Karpas-422 (cell line): Measurements from ENCODE around the gene FAM222A. TPM values are rescaled to one million over a fixed set of nuclear protein-coding genes. Genes with fewer than 3 reads are reported as not detected.

Experiments
- DNase-seq: peaks from one replicate; pipeline ENCODE4 v3.0.0-alpha.2; 2015
- H2AFZ ChIP-seq: fragments of 200-600 bp; sonication (generic); 2 replicates; pipeline ENCODE4 v1.6.1; 2014; ENCODE audit warnings: antibody characterized with exemption, low read length, mixed read lengths
- H3K27ac ChIP-seq: fragments of 200-600 bp; sonication (generic); 2 replicates; pipeline ENCODE4 v1.5.1; 2014; ENCODE audit warnings: mild to moderate bottlenecking, low read length, moderate library complexity
- H3K27me3 ChIP-seq: fragments of 200-600 bp; sonication (generic); 2 replicates; pipeline ENCODE4 v1.6.1; 2014; ENCODE audit warnings: low read length, mixed read lengths
- H3K36me3 ChIP-seq: fragments of 200-600 bp; sonication (generic); 2 replicates; pipeline ENCODE4 v1.6.1; 2014; ENCODE audit warnings: low read length, mixed read lengths; ENCODE audit not compliant: insufficient read depth
- H3K4me1 ChIP-seq: fragments of 200-600 bp; sonication (generic); 2 replicates; pipeline ENCODE4 v1.6.1; 2014; ENCODE audit warnings: mild to moderate bottlenecking, low read length, mixed read lengths
- H3K4me2 ChIP-seq: fragments of 200-600 bp; sonication (generic); 2 replicates; pipeline ENCODE4 v1.6.1; 2014; ENCODE audit warnings: low read length, low read depth, mild to moderate bottlenecking; ENCODE audit not compliant: poor library complexity, severe bottlenecking
- H3K4me3 ChIP-seq: fragments of 200-600 bp; sonication (generic); 2 replicates; pipeline ENCODE4 v1.5.1; 2014; ENCODE audit warnings: mild to moderate bottlenecking, antibody characterized with exemption, low read length, mixed read lengths
- H3K79me2 ChIP-seq: fragments of 200-600 bp; sonication (generic); 2 replicates; pipeline ENCODE4 v1.6.1; 2014; ENCODE audit warnings: mild to moderate bottlenecking, low read length, mixed read lengths
- H3K9ac ChIP-seq: fragments of 200-600 bp; sonication (generic); 2 replicates; pipeline ENCODE4 v1.6.0; 2014; ENCODE audit warnings: low read length
- H3K9me2 ChIP-seq: fragments of 200-600 bp; sonication (generic), shearing (Covaris generic); replicated peaks from 2 replicates; pipeline ENCODE4 v1.6.0; 2014; ENCODE audit warnings: mild to moderate bottlenecking, low read length, moderate library complexity; ENCODE audit not compliant: insufficient read depth
- H3K9me3 ChIP-seq: fragments of 300-700, 200-600 bp; sonication (generic); 2 replicates; pipeline ENCODE4 v1.6.1; 2014; ENCODE audit warnings: low read length, mixed read lengths
- H4K20me1 ChIP-seq: fragments of 200-600 bp; sonication (generic); 2 replicates; pipeline ENCODE4 v1.6.1; 2014; ENCODE audit warnings: mild to moderate bottlenecking, antibody characterized with exemption, low read length, low read depth; ENCODE audit not compliant: insufficient read depth
- total RNA-seq: library from RNA; depleted of rRNA; stranded (reverse); fragments of >200 nt; shearing (Covaris generic); gene quantifications from 2 replicates; pipeline ENCODE4 v1.2.3, GENCODE V29; 2014; ENCODE audit warnings: low replicate concordance

Gene FAM222A
- total RNA-seq, 1 experiment from 2014 or later = 0.11 TPM

DNA sequence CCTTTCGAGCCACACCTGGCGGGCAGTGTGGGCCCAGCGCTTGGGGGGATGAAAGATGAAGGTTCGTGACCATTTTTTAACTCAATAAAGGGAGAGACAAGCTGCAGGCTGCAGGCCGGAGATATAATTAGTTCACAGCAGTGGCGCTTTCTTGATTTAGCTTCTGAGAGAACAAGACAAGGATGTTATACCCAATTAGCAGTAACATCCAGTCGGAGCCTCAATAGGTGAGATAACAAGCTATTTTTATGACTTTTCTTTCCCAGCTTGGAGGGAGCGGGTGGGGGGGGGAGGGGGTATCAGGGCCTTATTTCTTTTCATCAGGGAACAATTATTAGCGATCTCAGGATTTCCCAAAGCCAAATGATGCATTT is 9.1 kb downstream of the FAM222A start:
- Histone ChIP-seq H3K9ac (no peak overlapping the region), H3K4me3 (no peak overlapping the region), H3K27me3 (no peaks in the 10 kb centered on the region), H3K79me2 (no peaks in the 10 kb centered on the region), H3K9me2 (no peaks in the 10 kb centered on the region), H3K27ac (no peak overlapping the region), H2AFZ (no peak overlapping the region), H3K36me3 (no peaks in the 10 kb centered on the region), H3K4me2 (no peak overlapping the region), H4K20me1 (0 out of 2 replicates have a peak, but pooled peaks cover 3% of the 10 kb centered on the region), H3K4me1 (no peaks in the 10 kb centered on the region), H3K9me3 (no peaks in the 10 kb centered on the region)
- no peak for DNase-seq

DNA sequence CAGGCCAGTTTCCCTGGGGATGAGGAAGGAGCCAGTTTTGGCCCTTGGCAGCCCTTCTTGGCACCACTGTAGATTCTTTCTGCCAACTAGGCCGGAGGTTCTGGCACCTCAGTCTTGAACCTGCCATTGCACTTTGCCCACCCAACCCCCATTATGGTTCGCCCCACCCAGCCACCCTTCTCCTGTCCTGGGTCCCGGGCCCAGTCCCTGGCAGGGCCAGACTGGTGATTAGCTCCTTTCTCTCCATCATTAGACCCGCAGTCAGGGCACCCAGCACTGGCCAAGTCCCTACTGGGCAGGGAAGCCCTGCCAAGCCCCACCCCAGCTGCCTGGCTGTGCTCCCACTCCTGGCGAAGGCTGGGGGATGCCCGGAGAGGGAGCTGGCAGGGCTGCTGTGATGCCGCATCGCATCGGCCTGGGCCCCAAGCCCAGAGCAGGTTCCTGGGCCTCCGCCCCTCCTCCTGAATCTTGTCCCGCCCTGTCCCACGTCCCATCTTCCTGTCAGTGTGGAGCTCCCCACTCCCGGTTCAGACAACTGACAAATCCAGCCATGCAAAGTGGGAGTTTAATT is 9.8 kb downstream of the FAM222A start:
- Histone ChIP-seq H3K79me2 (no peaks in the 10 kb centered on the region), H4K20me1 (peaks cover 8% of the 10 kb centered on the region; the same call in 1 of the 2 replicates), H3K9ac (no peak overlapping the region), H2AFZ (no peak overlapping the region), H3K4me1 (no peaks in the 10 kb centered on the region), H3K4me3 (no peak overlapping the region), H3K27ac (no peak overlapping the region), H3K4me2 (no peak overlapping the region), H3K9me3 (no peaks in the 10 kb centered on the region), H3K27me3 (no peaks in the 10 kb centered on the region), H3K36me3 (no peaks in the 10 kb centered on the region), H3K9me2 (no peaks in the 10 kb centered on the region)
- no peak for DNase-seq

DNA sequence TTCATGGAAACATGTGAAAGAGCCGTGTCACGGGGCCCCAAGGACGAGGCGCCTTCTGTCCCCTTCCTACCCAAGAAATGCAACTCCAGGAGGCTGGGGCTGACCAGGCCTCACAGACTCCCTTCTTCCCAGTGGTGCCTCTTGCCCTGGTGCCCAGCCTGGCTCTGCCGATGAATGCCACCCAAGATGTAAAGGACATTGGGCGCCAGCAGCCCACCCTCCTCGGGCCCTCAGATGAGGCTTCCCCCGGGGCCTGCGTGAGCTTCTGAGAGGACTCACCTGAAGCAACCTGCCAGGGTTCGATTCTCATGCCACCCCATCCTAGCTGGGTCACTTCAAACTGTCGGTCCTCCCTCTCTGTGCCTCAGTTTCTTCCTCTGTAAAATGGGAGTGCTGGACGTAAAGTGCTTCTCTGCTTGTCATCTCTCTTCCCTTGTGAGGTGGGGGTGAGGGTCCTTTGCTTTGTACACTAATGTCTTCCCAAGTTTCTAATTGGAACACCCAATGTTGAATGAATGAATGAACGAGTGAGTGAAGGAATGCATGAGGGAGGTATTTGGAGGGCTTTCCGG is 10.8 kb downstream of the FAM222A start:
- Histone ChIP-seq H3K4me2 (no peak overlapping the region), H3K4me3 (no peak overlapping the region), H3K9me3 (no peaks in the 10 kb centered on the region), H3K27ac (no peak overlapping the region), H2AFZ (no peak overlapping the region), H4K20me1 (peaks cover 8% of the 10 kb centered on the region; the same call in 1 of the 2 replicates), H3K27me3 (no peaks in the 10 kb centered on the region), H3K79me2 (no peaks in the 10 kb centered on the region), H3K36me3 (no peaks in the 10 kb centered on the region), H3K9ac (no peak overlapping the region), H3K4me1 (no peaks in the 10 kb centered on the region), H3K9me2 (no peaks in the 10 kb centered on the region)
- no peak for DNase-seq

DNA sequence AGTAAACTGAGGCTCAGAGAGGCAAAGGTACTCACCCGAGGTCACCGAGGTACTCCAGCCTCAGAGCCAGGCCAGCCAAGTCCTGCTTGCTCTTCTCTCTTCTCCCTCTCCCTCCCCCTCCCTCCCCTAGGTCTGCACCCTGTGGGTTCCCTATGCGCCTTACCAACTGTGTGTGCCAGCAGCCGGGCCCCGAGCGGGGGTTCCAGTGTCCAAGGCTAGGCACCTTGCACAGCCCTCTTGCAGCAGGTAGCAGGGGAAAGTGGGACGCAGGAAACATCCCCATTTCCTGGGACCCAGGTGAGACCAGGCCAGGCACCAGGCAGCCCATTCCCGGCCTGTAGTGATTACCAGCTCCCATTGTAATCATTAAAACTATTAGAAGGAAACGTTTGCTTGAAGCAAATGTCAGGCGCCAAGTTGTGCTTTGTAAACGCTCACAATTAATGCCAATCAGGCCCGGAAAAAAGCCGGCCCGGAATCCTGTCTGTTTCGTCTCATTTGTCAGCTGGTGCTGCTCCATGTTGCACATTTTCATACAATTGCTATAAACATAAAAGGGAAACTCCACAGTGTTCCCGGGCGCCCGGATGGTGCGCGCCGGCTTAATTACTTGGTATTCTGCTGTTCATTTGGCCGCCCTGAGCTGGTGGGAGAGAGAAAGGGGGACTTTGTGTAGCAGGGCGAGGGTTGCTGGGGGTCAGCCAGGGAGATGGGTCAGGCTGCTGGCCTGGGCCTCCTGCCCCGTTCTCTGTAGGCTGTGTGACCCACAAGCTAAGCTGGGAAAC is 11.9 kb downstream of the FAM222A start:
- H3K9ac ChIP-seq = no peak overlapping the region
- no peaks in the 10 kb centered on the region for H3K4me1 ChIP-seq
- H3K4me2 ChIP-seq = no peak overlapping the region
- no peak for DNase-seq
- H3K9me2 ChIP-seq = no peaks in the 10 kb centered on the region
- peaks cover 8% of the 10 kb centered on the region; the same call in 1 of the 2 replicates for H4K20me1 ChIP-seq
- H3K4me3 ChIP-seq = no peak overlapping the region
- no peak overlapping the region for H3K27ac ChIP-seq
- H3K9me3 ChIP-seq = no peaks in the 10 kb centered on the region
- H3K36me3 ChIP-seq = no peaks in the 10 kb centered on the region
- no peaks in the 10 kb centered on the region for H3K27me3 ChIP-seq
- H2AFZ ChIP-seq = no peak overlapping the region
- no peaks in the 10 kb centered on the region for H3K79me2 ChIP-seq

DNA sequence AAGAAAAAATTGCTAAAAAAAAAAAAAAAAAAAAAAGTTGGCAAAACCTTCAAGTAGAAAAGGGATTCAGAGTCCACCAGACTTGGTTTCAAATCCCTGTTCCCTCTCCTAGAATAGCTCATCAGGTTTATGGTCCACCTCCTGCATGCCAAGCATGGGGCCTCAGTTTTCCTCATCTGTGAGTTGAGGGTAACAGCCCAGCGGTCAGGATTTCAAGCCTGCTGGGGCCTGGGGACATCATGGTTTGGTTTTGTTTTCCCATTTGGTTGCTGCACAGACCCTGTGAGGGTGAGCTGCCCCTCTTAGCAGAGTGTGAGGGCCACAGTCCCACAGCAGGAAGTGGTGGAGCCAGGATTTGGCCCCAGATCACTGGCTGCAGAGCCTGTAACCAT is 12.5 kb downstream of the FAM222A start:
- H3K36me3 ChIP-seq = no peaks in the 10 kb centered on the region
- H3K79me2 ChIP-seq = no peaks in the 10 kb centered on the region
- H2AFZ ChIP-seq = no peak overlapping the region
- no peaks in the 10 kb centered on the region for H3K9me2 ChIP-seq
- H3K4me1 ChIP-seq = no peaks in the 10 kb centered on the region
- peaks cover 8% of the 10 kb centered on the region; the same call in 1 of the 2 replicates for H4K20me1 ChIP-seq
- H3K9me3 ChIP-seq = no peaks in the 10 kb centered on the region
- no peak overlapping the region for H3K4me3 ChIP-seq
- no peak for DNase-seq
- H3K9ac ChIP-seq = no peak overlapping the region
- H3K27me3 ChIP-seq = no peaks in the 10 kb centered on the region
- no peak overlapping the region for H3K27ac ChIP-seq
- no peak overlapping the region for H3K4me2 ChIP-seq

DNA sequence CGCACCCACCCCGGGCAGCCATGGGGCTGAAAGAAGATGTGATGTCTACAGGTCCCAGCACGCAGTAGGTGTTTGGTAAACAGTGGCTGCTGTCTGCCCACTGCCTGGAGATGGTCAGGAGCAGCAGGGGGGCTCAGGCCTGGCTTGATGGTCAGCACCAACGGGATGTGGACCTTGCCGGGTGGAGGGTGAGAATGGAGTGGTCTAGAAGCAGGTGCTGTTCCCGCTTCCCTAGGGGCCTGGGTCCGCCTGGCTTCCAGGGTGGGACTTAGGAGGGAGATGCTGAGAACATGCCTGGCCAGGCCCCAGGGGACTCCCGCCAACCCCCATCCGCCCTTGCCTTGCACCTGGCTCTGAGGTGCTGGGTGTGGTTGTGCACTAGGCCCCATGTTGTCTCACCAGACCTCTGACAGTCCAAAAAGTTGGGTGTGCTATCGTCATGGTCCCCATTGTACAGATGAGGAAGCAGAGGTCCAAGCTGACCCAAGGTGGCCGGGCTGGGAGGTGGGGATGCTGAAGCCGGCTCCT is 12.9 kb downstream of the FAM222A start:
- Histone ChIP-seq H3K4me2 (no peak overlapping the region), H3K4me1 (no peaks in the 10 kb centered on the region), H3K36me3 (no peaks in the 10 kb centered on the region), H3K79me2 (no peaks in the 10 kb centered on the region), H3K4me3 (no peak overlapping the region), H2AFZ (no peak overlapping the region), H3K27ac (no peak overlapping the region), H3K9me3 (no peaks in the 10 kb centered on the region), H3K9me2 (no peaks in the 10 kb centered on the region), H4K20me1 (peaks cover 8% of the 10 kb centered on the region; the same call in 1 of the 2 replicates), H3K9ac (no peak overlapping the region), H3K27me3 (no peaks in the 10 kb centered on the region)
- no peak for DNase-seq

DNA sequence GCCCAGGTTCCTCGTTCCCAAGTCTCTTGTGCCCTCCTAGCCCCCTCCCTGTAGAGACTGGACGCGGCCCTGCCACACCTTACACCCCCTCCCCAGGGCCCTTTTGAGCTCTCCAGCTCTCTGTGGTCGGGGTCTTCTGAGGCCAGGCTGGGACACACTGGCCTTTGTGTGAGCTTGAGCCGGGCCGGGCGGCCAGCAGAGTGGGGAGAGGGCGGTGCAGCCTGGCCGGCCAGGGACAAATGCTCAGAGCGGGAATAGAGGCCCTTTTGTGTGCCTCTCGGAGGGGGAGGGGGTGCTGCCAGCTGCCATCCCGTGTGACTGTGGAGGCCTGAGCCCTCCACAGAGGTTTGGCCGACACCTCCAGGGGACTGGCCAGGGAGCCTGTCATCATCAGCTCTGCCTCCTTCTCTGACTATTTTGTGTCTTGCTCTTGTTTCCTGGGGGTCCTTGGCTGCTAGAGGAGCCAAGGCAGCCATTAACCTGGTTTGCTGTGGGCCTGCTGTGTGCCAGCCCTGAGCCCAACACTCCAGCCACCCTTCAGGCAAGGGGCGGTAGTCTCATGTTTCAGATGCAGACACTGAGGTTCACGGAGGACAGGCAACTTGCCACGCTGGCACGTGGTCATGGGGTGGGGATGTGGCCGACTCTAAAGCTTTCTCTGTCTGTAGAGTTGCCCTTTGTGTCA is 13.6 kb downstream of the FAM222A start:
- Histone ChIP-seq H3K27ac (no peak overlapping the region), H3K9ac (no peak overlapping the region), H3K4me1 (no peaks in the 10 kb centered on the region), H3K4me3 (no peak overlapping the region), H3K9me3 (no peaks in the 10 kb centered on the region), H3K4me2 (no peak overlapping the region), H4K20me1 (peaks cover 8% of the 10 kb centered on the region; the same call in 1 of the 2 replicates), H3K9me2 (no peaks in the 10 kb centered on the region), H3K27me3 (no peaks in the 10 kb centered on the region), H3K79me2 (no peaks in the 10 kb centered on the region), H3K36me3 (no peaks in the 10 kb centered on the region), H2AFZ (no peak overlapping the region)
- DNase-seq = no peak
